A549 (cell line): ENCODE results near the gene MIEF1. TPM values are rescaled to one million over a fixed set of nuclear protein-coding genes. Genes with fewer than 3 reads are reported as not detected.

Experiments used
- ATAC-seq, 2 experiments: fragments of 200-7000 bp in 1 of 2; fragments of >200 bp in 1 of 2; cut with Nextera tagmentation in 1 of 2; cut with Tn5 transposase in 1 of 2; 3 replicates each; pipeline versions ENCODE4 v1.8.0 to v1.9.1; 2018 to 2020; ENCODE audit warnings: mild to moderate bottlenecking in 1 of 2, moderate library complexity in 1 of 2
- CTCF ChIA-PET: fragments of 300-600 bp; sonication (Branson Sonifier 250); formaldehyde crosslinking; extraction: SDS; loops from one replicate; lab custom pipeline; 2021; ENCODE audit warnings: antibody characterized with exemption, inconsistent platforms; lab: Yijun Ruan, JAX
- POLR2A ChIA-PET: fragments of 350-600 bp; formaldehyde crosslinking; extraction: SDS; loops from one replicate; lab custom pipeline; 2021; ENCODE audit warnings: antibody characterized with exemption, inconsistent platforms; lab: Yijun Ruan, JAX
- DNase-seq, 2 experiments: peaks; one replicate each; pipeline versions ENCODE4 v3.0.0 to v3.0.0-alpha.2; 2011 to 2016; ENCODE audit warnings: low read depth in 1 of 2, low spot score in 1 of 2
- FAIRE-seq: peaks from 2 replicates; lab custom pipeline; 2011; peaks lifted over from hg19 to GRCh38; lab: Jason Lieb, UNC
- H3K27ac ChIP-seq, 2 experiments: fragments of >200 bp; sonication (Bioruptor Twin); formaldehyde crosslinking; 3 replicates each; pipeline ENCODE4 v1.5.1; 2016 to 2017
- H3K4me1 ChIP-seq: fragments of >200 bp; sonication (Bioruptor Twin); formaldehyde crosslinking; 3 replicates; pipeline ENCODE4 v1.6.1; 2016
- H3K4me2 ChIP-seq: fragments of >200 bp; sonication (Bioruptor Twin); formaldehyde crosslinking; 3 replicates; pipeline ENCODE4 v1.6.1; 2016
- H3K4me3 ChIP-seq: fragments of >200 bp; sonication (Bioruptor Twin); formaldehyde crosslinking; 3 replicates; pipeline ENCODE4 v1.5.1; 2016
- H3K9me3 ChIP-seq: fragments of >200 bp; sonication (Bioruptor Twin); formaldehyde crosslinking; 3 replicates; pipeline ENCODE4 v1.6.1; 2016
- CBX2 ChIP-seq: fragments of 200-600 bp; sonication (generic); IDR thresholded peaks from 2 replicates; pipeline ENCODE4 v1.6.1; 2016; ENCODE audit warnings: low read depth, mild to moderate bottlenecking, borderline replicate concordance
- CTCF ChIP-seq: fragments of >200 bp; sonication (Bioruptor Twin); formaldehyde crosslinking; IDR thresholded peaks from 3 replicates; pipeline ENCODE4 v1.5.1; 2016
- EHF ChIP-seq: fragments of 250-450 bp; sonication (Bioruptor Pico); IDR thresholded peaks from 2 replicates; pipeline ENCODE4 v1.5.0; 2020; ENCODE audit warnings: mild to moderate bottlenecking
- ESRRA ChIP-seq: fragments of 150-350 bp; IDR thresholded peaks from 2 replicates; pipeline ENCODE4 v1.6.1; 2014; ENCODE audit warnings: mild to moderate bottlenecking, low read length, borderline replicate concordance
- FOSB ChIP-seq: fragments of 250-450 bp; sonication (Bioruptor Pico); IDR thresholded peaks from 2 replicates; pipeline ENCODE4 v1.5.0; 2020; ENCODE audit warnings: mild to moderate bottlenecking, moderate library complexity
- FOSL2 ChIP-seq, 2 experiments: fragments of 450-650 bp in 1 of 2; fragments of >200 bp in 1 of 2; sonication (Bioruptor Twin) in 1 of 2; formaldehyde crosslinking; IDR thresholded peaks; 2 replicates each; pipeline versions ENCODE4 v1.5.0 to v1.6.1; 2016 to 2020; ENCODE audit warnings: mild to moderate bottlenecking in 1 of 2, moderate library complexity in 1 of 2
- HDAC2 ChIP-seq: fragments of 200-600 bp; sonication (generic); IDR thresholded peaks from 2 replicates; pipeline ENCODE4 v1.6.1; 2016
- JUNB ChIP-seq: fragments of >200 bp; sonication (Bioruptor Twin); formaldehyde crosslinking; IDR thresholded peaks from 2 replicates; pipeline ENCODE4 v1.6.1; 2016
- NFE2L2 ChIP-seq: fragments of 150-350 bp; conservative IDR thresholded peaks from 2 replicates; pipeline ENCODE4 v1.6.1; 2014; ENCODE audit warnings: low read length
- RAD21 ChIP-seq, 2 experiments: fragments of >200 bp in 1 of 2; sonication (Bioruptor Twin) in 1 of 2; formaldehyde crosslinking in 1 of 2; IDR thresholded peaks in 1 of 2; conservative IDR thresholded peaks in 1 of 2; 2 replicates in 1 of 2; 3 replicates in 1 of 2; pipeline ENCODE4 v1.6.1; 2012 to 2018; ENCODE audit warnings: inconsistent platforms in 1 of 2
- SMC3 ChIP-seq: fragments of >200 bp; sonication (Bioruptor Twin); formaldehyde crosslinking; IDR thresholded peaks from 3 replicates; pipeline ENCODE4 v1.6.1; 2018; ENCODE audit warnings: inconsistent platforms
- SREBF2 ChIP-seq: fragments of 450-650 bp; IDR thresholded peaks from 2 replicates; pipeline ENCODE4 v1.6.1; 2014; ENCODE audit warnings: mild to moderate bottlenecking, moderate library complexity
- ZSCAN20 ChIP-seq: fragments of 250-450 bp; sonication (Bioruptor Pico); IDR thresholded peaks from 2 replicates; pipeline ENCODE4 v1.8.0; 2022; ENCODE audit warnings: mild to moderate bottlenecking, moderate library complexity
- WGBS: methylation state at CpG from one replicate; pipeline ENCODE4 v1.1.6; 2017; ENCODE audit errors: missing lambda C conversion rate; 5-methylcytosine and 5-hydroxymethylcytosine counted together
- polyA plus RNA-seq, 4 experiments: library from polyadenylated mRNA; depleted of rRNA in 3 of 4; stranded (reverse); fragments of >200 nt; fragmentation: RNase III in 1 of 4; extraction: RNeasy Plus Mini Kit Qiagen cat#74134 plus additional on column Dnase treatment in 1 of 4; gene quantifications; 2 replicates in 3 of 4; 3 replicates in 1 of 4; pipeline ENCODE4 v1.2.3, GENCODE V29; 2011 to 2017
- TF ChIP-seq, protein P1 (sequence below): fragments of 200-600 bp; sonication (generic); IDR thresholded peaks from 2 replicates; pipeline ENCODE4 v1.6.1; 2016; ENCODE audit warnings: antibody characterized with exemption, mild to moderate bottlenecking, moderate library complexity
- TF ChIP-seq, protein P2 (sequence below): IDR thresholded peaks from 2 replicates; pipeline ENCODE4 v1.6.1; 2012; ENCODE audit warnings: low read depth, borderline replicate concordance

Gene MIEF1
- polyA plus RNA-seq, 2 of the 4 experiments (the other 2 are of a cell fraction) = 18.8 to 20.5 TPM

GRCh38 chr22:39532215-39533073 lies 30.4 kb downstream of the MIEF1 start, which contains the start of gene RPS19BP1 (continued):
- TF ChIP-seq ZSCAN20 (CRISPR knock-in tag) (no peak), HDAC2 (no peak), SREBF2 (no peak), FOSL2 (IDR thresholded peaks at IDR 0.05) (no peak), FOSL2 (CRISPR knock-in tag; IDR thresholded peaks at IDR 0.05) (no peak)
- TF ChIP-seq, all 56 proteins: peak for 8

GRCh38 chr22:39534092-39534506 lies 32.0 kb downstream of the MIEF1 start:
- TF ChIP-seq, protein P1, sequence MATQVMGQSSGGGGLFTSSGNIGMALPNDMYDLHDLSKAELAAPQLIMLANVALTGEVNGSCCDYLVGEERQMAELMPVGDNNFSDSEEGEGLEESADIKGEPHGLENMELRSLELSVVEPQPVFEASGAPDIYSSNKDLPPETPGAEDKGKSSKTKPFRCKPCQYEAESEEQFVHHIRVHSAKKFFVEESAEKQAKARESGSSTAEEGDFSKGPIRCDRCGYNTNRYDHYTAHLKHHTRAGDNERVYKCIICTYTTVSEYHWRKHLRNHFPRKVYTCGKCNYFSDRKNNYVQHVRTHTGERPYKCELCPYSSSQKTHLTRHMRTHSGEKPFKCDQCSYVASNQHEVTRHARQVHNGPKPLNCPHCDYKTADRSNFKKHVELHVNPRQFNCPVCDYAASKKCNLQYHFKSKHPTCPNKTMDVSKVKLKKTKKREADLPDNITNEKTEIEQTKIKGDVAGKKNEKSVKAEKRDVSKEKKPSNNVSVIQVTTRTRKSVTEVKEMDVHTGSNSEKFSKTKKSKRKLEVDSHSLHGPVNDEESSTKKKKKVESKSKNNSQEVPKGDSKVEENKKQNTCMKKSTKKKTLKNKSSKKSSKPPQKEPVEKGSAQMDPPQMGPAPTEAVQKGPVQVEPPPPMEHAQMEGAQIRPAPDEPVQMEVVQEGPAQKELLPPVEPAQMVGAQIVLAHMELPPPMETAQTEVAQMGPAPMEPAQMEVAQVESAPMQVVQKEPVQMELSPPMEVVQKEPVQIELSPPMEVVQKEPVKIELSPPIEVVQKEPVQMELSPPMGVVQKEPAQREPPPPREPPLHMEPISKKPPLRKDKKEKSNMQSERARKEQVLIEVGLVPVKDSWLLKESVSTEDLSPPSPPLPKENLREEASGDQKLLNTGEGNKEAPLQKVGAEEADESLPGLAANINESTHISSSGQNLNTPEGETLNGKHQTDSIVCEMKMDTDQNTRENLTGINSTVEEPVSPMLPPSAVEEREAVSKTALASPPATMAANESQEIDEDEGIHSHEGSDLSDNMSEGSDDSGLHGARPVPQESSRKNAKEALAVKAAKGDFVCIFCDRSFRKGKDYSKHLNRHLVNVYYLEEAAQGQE = no peak
- TF ChIP-seq, protein P2, sequence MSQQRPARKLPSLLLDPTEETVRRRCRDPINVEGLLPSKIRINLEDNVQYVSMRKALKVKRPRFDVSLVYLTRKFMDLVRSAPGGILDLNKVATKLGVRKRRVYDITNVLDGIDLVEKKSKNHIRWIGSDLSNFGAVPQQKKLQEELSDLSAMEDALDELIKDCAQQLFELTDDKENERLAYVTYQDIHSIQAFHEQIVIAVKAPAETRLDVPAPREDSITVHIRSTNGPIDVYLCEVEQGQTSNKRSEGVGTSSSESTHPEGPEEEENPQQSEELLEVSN = no peak
- TF ChIP-seq CTCF (no peak), ESRRA (no peak), JUNB (no peak), EHF (CRISPR knock-in tag) (no peak)
- DNase-seq (no peak), ATAC-seq (no peak), FAIRE-seq (no peak)
- Histone ChIP-seq H3K4me3 (no peak overlapping the region), H3K9me3 (no peaks in the 10 kb centered on the region), H3K4me2 (peak overlapping the region; percentile 80; the same call in 1 of the 3 replicates), H3K27ac (peak overlapping the region; percentile 65 to 80; a peak in 5 of 6 replicates), H3K4me1 (peaks cover 25% of the 10 kb centered on the region)
- CTCF ChIA-PET = interaction anchor here (0.6 to 37.2 kb wide), 37 partner anchors 10 to 814 kb away, joined by 3 to 899 read pairs (median 4); partner anchors contain the start of gene ATF4
- POLR2A ChIA-PET = interaction anchor here (0.8 to 1.3 kb wide), 2 partner anchors 503 to 510 kb away, joined by 3 to 8 read pairs; no protein-coding TSS in a partner anchor
- 86% methylated on average over 12 of the region's 12 CpGs for WGBS

- TF ChIP-seq CTCF = peak; percentile 85
- TF ChIP-seq NFE2L2 = no peak
- TF ChIP-seq RAD21 (conservative IDR thresholded peaks at IDR 0.05 in 1 of 2, IDR thresholded peaks at IDR 0.05 in 1 of 2) = peak; percentile 85 to 94
- peak; percentile 77 for TF ChIP-seq SMC3
- no peak for TF ChIP-seq CBX2
- TF ChIP-seq FOSB (CRISPR knock-in tag) = no peak
- peak overlapping the region; percentile 80 for H3K4me2 ChIP-seq
- no peaks in the 10 kb centered on the region for H3K9me3 ChIP-seq
- WGBS = 20% methylated on average over 12 of the region's 41 CpGs
- ChIA-PET CTCF (interaction anchor here (0.6 to 37.2 kb wide), 48 partner anchors 9 to 813 kb away, joined by 3 to 899 read pairs (median 4); partner anchors contain the start of gene ATF4), POLR2A (interaction anchor here (0.8 to 1.3 kb wide), 2 partner anchors 502 to 509 kb away, joined by 3 to 8 read pairs; no protein-coding TSS in a partner anchor)
- FAIRE-seq (no peak), DNase-seq (peak; percentile 52 to 62), ATAC-seq (peak; percentile 51 to 69)
- peaks cover 20% of the 10 kb centered on the region for H3K4me1 ChIP-seq
- H3K27ac ChIP-seq = peak overlapping the region; percentile 65 to 80; a peak in 5 of 6 replicates
- H3K4me3 ChIP-seq = no peak overlapping the region
Observed at GRCh38 chr22:39534591-39535356, 32.7 kb downstream of the MIEF1 start.
